GM18951 (cell line): ENCODE measurements around the gene BCAT1.

Experiments
- POLR2A ChIP-seq: IDR thresholded peaks from 4 replicates; pipeline ENCODE4 v1.6.1; 2011; ENCODE audit warnings: mild to moderate bottlenecking; ENCODE audit not compliant: insufficient read length, insufficient read depth; ENCODE audit errors: extremely low read depth
- in situ Hi-C: fragments of 300-500 bp; cut with MboI; formaldehyde crosslinking; loops from one replicate; pipeline ENCODE4 v1.12.0; 2022; ENCODE audit warnings: low sequenced_read_pairs, mixed read lengths, inconsistent platforms; ENCODE audit not compliant: unreplicated experiment

Gene BCAT1

GRCh38 chr12:24778486-24779304, 170.2 kb downstream of the BCAT1 start:
- in situ Hi-C loops = no loop called here
- TF ChIP-seq POLR2A = no peak

- in situ Hi-C loops = no loop called here
These were observed 171.5 kb downstream of the BCAT1 start for GRCh38 chr12:24777359-24777758.

GRCh38 chr12:24776861-24777260, 172.0 kb downstream of the BCAT1 start:
- in situ Hi-C loops = no loop called here
- TF ChIP-seq POLR2A = no peak

More at GRCh38 chr12:24777359-24777758, 171.5 kb downstream of the BCAT1 start:
- no peak for TF ChIP-seq POLR2A

GRCh38 chr12:24775073-24775472, 173.8 kb downstream of the BCAT1 start:
- no peak for TF ChIP-seq POLR2A
- in situ Hi-C loops = no loop called here

GRCh38 chr12:24773996-24774395, 174.9 kb downstream of the BCAT1 start:
- in situ Hi-C loops = no loop called here
- TF ChIP-seq POLR2A = no peak

GRCh38 chr12:24772813-24773212, 176.1 kb downstream of the BCAT1 start:
- TF ChIP-seq POLR2A = no peak
- in situ Hi-C loops = no loop called here

GRCh38 chr12:24770821-24771220, 178.1 kb downstream of the BCAT1 start:
- in situ Hi-C loops = no loop called here
- TF ChIP-seq POLR2A = no peak

- no peak for TF ChIP-seq POLR2A
- in situ Hi-C loops = no loop called here
These were observed 178.6 kb downstream of the BCAT1 start for GRCh38 chr12:24770334-24770733.

- in situ Hi-C loops = no loop called here
- TF ChIP-seq POLR2A = no peak
These were observed 179.2 kb downstream of the BCAT1 start for GRCh38 chr12:24769682-24770081.

- no peak for TF ChIP-seq POLR2A
- in situ Hi-C loops = no loop called here
These were observed 180.5 kb downstream of the BCAT1 start for GRCh38 chr12:24768415-24768814.

GRCh38 chr12:24767016-24767415, 181.9 kb downstream of the BCAT1 start:
- no peak for TF ChIP-seq POLR2A
- in situ Hi-C loops = no loop called here

GRCh38 chr12:24764712-24765111, 184.2 kb downstream of the BCAT1 start:
- TF ChIP-seq POLR2A = no peak
- in situ Hi-C loops = no loop called here

- TF ChIP-seq POLR2A = no peak
- in situ Hi-C loops = no loop called here
These were observed 188.1 kb downstream of the BCAT1 start for GRCh38 chr12:24760606-24761378.

GRCh38 chr12:24760162-24760561, 188.7 kb downstream of the BCAT1 start:
- in situ Hi-C loops = no loop called here
- no peak for TF ChIP-seq POLR2A
